GM12873 (cell line): ENCODE data around the gene KLK7.
A peak's percentile ranks its signal among the peaks of the same experiment; 100 is the strongest.

Experiments used
- CTCF ChIP-seq: IDR thresholded peaks from 2 replicates; pipeline ENCODE4 v1.5.1; 2012; ENCODE audit warnings: low read depth, mild to moderate bottlenecking, moderate library complexity, low read length, control low read depth; ENCODE audit not compliant: insufficient read depth; ENCODE audit errors: missing control alignments

KLK7 gene

GRCh38 chr19:51019544-51019925 lies 35.8 kb upstream of the KLK7 start, which contains the start of gene KLK10:
TSS of gene KLK10 (minus strand) at chr19:51019709. CDS start at chr19:51019130, 579 bp downstream.
- TF ChIP-seq CTCF = no peak

- TF ChIP-seq CTCF = no peak
Measured at GRCh38 chr19:51018745-51019543, 35.2 kb upstream of the KLK7 start.

- TF ChIP-seq CTCF = peak; percentile 83
Measured at GRCh38 chr19:51016798-51017683, 33.3 kb upstream of the KLK7 start.

- no peak for TF ChIP-seq CTCF
Measured at GRCh38 chr19:51015691-51016267, 32.1 kb upstream of the KLK7 start.

GRCh38 chr19:51014242-51014641 lies 30.5 kb upstream of the KLK7 start:
- TF ChIP-seq CTCF = no peak

GRCh38 chr19:51012661-51013190 lies 29.0 kb upstream of the KLK7 start:
- no peak for TF ChIP-seq CTCF
